Measurements from ENCODE around the gene SLC39A11. TPM values are rescaled to one million over a fixed set of nuclear protein-coding genes. Genes with fewer than 3 reads are reported as not detected.
A peak's percentile ranks its signal among the peaks of the same experiment; 100 is the strongest.

Gene SLC39A11
- total and polyA plus RNA-seq, 2 of the 13 experiments (the other 11 are each of a cell fraction or from before 2014, with no cell fraction given), result 17.2 to 31.5 TPM

- TF ChIP-seq ZBTB8A (CRISPR knock-in tag; IDR thresholded peaks at IDR 0.05; ENCODE audit: borderline replicate concordance, low read depth), result no peak
- no peak for TF ChIP-seq ZNF83 (CRISPR knock-in tag; IDR thresholded peaks at IDR 0.05; ENCODE audit: borderline replicate concordance)
- no peak for TF ChIP-seq SOX6 (IDR thresholded peaks at IDR 0.05)
- peak; percentile 96 for TF ChIP-seq SOX6 (CRISPR knock-in tag; IDR thresholded peaks at IDR 0.05)
- TF ChIP-seq HIC2 (CRISPR knock-in tag; IDR thresholded peaks at IDR 0.05; ENCODE audit: low read depth), result peak; percentile 93
- no peak for TF ChIP-seq ZNF329 (CRISPR knock-in tag; IDR thresholded peaks at IDR 0.05; ENCODE audit: low read depth)
- TF ChIP-seq NRL (CRISPR knock-in tag; IDR thresholded peaks at IDR 0.05; ENCODE audit: borderline replicate concordance), result peak; percentile 36; the same call in 1 of the 2 replicates
- no peak; the same call in 1 of the 2 replicates for TF ChIP-seq ZBTB34 (CRISPR knock-in tag; IDR thresholded peaks at IDR 0.05)
- peak; percentile 93 for TF ChIP-seq DMAP1 (CRISPR knock-in tag; IDR thresholded peaks at IDR 0.05)
- TF ChIP-seq ZIK1 (CRISPR knock-in tag; IDR thresholded peaks at IDR 0.05; ENCODE audit: borderline replicate concordance, low read depth), result no peak
- no peak for TF ChIP-seq ZNF230 (CRISPR knock-in tag; IDR thresholded peaks at IDR 0.05)
- no peak for TF ChIP-seq SP1 (IDR thresholded peaks at IDR 0.05)
- peak; percentile 60; the same call in 1 of the 2 replicates for TF ChIP-seq SP1 (CRISPR knock-in tag; IDR thresholded peaks at IDR 0.05)
- no peak for TF ChIP-seq ZNF780A (CRISPR knock-in tag; IDR thresholded peaks at IDR 0.05)
- TF ChIP-seq MAX (IDR thresholded peaks at IDR 0.05), result peak; percentile 88
- peak; percentile 95 for TF ChIP-seq KLF6 (CRISPR knock-in tag; IDR thresholded peaks at IDR 0.05)
- peak; percentile 90; the same call in 1 of the 2 replicates for TF ChIP-seq NCOR1 (IDR thresholded peaks at IDR 0.05; ENCODE audit: borderline replicate concordance, low read length)
- peak; percentile 52 for TF ChIP-seq ZNF768 (CRISPR knock-in tag; IDR thresholded peaks at IDR 0.05)
- peak; percentile 95 for TF ChIP-seq ZNF609 (CRISPR knock-in tag; IDR thresholded peaks at IDR 0.05; ENCODE audit: borderline replicate concordance)
- peak; percentile 89 for TF ChIP-seq ISL2 (CRISPR knock-in tag; IDR thresholded peaks at IDR 0.05)
- TF ChIP-seq ZNF777 (CRISPR knock-in tag; IDR thresholded peaks at IDR 0.05), result no peak
- TF ChIP-seq THAP8 (CRISPR knock-in tag; IDR thresholded peaks at IDR 0.05; ENCODE audit: borderline replicate concordance), result no peak
Measured at GRCh38 chr17:72631949-72632684, 460.4 kb downstream of the SLC39A11 start (continued).

Data from HepG2 (cell line).